GM19099 (cell line): Measurements from ENCODE around the gene TECPR1.

Experiments used
- POLR2A ChIP-seq: IDR thresholded peaks from 3 replicates; pipeline ENCODE4 v1.6.1; 2011; ENCODE audit warnings: low read depth; ENCODE audit not compliant: insufficient read length; ENCODE audit errors: extremely low read depth

Gene TECPR1

GRCh38 chr7:98204670-98205069, 47.4 kb downstream of the TECPR1 start:
- no peak for TF ChIP-seq POLR2A

GRCh38 chr7:98203964-98204605, 47.9 kb downstream of the TECPR1 start:
- no peak for TF ChIP-seq POLR2A

- TF ChIP-seq POLR2A = no peak
Observed at GRCh38 chr7:98203261-98203963, 48.6 kb downstream of the TECPR1 start.

- TF ChIP-seq POLR2A = no peak
Observed at GRCh38 chr7:98202367-98203195, 49.5 kb downstream of the TECPR1 start.

GRCh38 chr7:98200364-98200763, 51.7 kb downstream of the TECPR1 start:
- TF ChIP-seq POLR2A = no peak

DNA sequence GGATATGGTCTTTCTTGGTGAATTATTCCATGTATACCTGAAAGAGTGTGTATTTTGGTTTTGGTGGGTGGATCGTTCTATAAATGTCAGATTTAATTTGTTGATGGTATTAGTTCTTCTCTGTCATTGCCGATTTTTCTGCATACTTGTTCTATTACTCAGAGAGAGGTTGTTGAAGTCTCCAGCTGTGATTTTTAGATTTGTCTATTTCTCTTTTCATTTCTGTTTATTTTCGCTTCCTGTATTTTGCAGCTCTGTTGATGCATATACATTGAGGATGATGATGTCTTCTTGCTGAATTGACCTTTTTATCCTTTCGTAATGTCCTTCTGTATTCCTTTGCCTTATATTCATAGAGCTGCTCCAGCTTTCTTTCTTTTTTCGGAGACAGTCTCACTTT, 52.9 kb downstream of the TECPR1 start:
- no peak for TF ChIP-seq POLR2A

- no peak for TF ChIP-seq POLR2A
Observed at GRCh38 chr7:98196706-98197605, 55.1 kb downstream of the TECPR1 start.

DNA sequence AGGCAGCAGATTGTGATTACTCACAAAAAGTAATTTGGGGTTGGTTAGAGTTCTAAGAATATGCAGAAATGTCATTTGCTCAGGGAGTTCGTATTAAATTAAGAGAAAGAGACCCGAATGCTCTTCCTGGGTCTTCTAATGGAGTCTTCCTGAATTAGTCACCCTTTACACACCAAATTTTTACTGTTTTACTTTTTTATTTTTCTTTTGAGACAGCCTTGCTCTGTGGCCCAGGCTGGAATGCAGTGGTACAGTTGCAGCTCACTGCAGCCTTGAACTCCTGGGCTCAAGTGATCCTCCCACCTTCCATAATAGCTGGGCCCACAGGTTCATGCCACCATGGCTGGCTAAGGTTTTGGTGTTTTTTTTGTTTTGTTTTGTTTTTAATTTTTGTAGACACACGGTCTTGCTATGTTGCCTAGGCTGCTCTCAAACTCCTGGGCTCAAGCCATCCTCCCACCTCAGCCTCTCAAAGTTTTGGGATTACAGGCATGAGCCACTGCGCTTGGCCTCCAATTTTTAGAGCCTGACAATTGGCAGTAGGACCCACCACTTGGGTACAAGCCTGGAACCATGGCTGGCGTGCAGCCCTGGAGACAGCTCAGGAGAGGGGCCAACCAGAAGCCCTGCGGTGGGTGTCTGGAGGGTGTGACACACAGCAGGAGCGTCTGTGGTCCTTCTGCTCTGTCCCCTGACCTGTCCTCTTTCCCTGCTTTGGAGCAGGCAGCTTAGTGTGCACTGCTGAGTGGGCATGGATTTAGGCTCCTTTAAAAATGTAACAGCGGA, 57.2 kb downstream of the TECPR1 start:
- TF ChIP-seq POLR2A = no peak

GRCh38 chr7:98194186-98194585, 57.8 kb downstream of the TECPR1 start:
- no peak for TF ChIP-seq POLR2A

DNA sequence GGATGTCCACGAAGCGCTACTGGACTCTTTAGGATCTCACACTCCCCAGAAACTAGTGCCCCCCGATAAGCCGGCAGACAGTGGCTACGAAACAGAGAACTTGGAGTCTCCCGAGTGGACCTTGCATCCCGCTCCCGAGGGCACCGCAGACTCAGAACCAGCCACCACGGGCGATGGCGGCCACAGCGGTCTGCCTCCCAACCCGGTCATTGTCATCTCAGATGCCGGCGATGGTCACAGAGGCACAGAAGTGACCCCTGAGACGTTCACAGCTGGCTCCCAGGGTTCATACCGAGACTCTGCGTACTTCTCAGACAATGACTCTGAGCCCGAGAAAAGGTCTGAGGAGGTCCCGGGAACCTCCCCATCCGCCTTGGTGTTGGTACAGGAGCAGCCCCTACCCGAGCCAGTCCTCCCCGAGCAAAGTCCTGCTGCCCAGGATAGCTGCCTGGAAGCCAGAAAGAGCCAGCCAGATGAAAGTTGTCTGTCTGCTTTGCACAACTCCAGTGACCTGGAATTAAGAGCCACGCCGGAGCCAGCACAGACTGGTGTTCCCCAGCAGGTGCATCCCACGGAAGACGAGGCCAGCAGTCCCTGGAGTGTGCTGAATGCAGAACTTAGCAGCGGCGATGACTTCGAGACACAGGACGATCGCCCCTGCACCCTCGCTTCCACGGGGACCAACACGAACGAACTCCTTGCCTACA, 58.4 kb downstream of the TECPR1 start:
- TF ChIP-seq POLR2A = no peak

DNA sequence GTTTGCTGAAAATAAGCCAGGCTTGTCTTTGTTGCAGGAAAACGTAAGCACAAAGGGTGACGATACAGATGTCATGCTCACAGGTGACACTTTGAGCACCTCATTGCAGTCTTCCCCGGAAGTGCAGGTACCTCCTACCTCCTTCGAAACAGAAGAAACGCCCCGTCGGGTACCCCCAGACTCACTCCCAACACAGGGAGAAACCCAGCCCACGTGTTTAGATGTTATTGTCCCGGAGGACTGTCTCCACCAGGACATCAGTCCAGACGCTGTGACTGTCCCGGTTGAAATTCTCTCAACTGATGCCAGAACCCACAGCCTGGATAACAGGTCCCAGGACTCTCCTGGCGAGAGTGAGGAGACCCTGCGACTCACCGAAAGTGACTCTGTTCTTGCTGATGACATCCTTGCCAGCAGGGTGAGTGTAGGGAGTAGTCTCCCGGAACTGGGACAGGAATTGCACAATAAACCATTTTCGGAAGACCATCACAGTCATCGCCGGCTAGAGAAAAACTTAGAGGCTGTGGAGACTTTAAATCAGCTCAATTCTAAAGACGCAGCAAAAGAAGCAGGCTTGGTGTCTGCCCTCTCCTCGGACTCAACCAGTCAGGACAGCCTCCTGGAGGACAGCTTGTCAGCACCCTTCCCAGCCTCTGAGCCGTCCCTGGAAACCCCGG, 59.1 kb downstream of the TECPR1 start:
- TF ChIP-seq POLR2A = no peak

DNA sequence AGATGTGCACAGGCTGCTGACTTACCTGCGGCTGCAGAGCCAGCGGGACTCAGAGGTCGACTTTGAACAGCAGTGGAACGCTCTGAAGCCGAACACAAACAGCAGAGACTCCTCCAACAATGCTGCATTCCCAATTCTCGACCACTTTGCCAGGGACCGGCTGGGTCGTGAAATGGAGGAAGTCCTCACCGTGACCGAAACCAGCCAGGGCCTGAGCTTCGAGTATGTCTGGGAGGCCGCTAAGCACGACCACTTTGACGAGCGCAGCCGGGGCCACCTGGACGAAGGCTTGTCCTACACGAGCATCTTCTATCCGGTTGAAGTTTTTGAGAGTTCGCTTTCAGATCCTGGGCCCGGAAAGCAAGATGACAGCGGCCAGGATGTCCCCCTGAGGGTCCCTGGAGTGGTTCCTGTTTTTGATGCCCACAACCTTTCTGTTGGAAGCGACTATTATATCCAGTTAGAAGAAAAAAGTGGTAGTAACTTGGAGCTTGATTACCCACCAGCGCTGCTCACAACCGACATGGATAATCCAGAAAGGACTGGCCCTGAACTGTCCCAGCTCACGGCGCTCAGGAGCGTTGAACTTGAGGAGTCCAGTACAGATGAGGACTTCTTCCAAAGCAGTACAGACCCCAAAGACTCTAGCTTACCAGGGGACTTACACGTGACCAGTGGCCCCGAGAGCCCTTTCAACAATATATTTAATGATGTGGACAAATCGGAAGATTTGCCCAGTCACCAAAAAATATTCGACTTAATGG, 60.2 kb downstream of the TECPR1 start:
- no peak for TF ChIP-seq POLR2A
